Tibial nerve (tissue), 4 donors: ENCODE results near the gene COL28A1.

ENCODE experiments used
- EP300 ChIP-seq, 2 donors: sonication (generic); formaldehyde crosslinking; IDR thresholded peaks; one replicate each; pipeline ENCODE4 v1.6.1; 2017; ENCODE audit warnings: antibody characterized with exemption in 2 of 2, mild to moderate bottlenecking in 1 of 2
- POLR2A ChIP-seq, 2 donors: fragments of 450-650 bp; IDR thresholded peaks; one replicate each; pipeline ENCODE4 v1.6.1; 2017; ENCODE audit warnings: antibody characterized with exemption in 2 of 2, mild to moderate bottlenecking in 2 of 2, moderate library complexity in 2 of 2
- TF ChIP-seq, protein P1 (sequence below), 5 experiments: fragments of 200-600 bp in 3 of 5; fragments of 450-650 bp in 2 of 5; sonication (generic) in 3 of 5; IDR thresholded peaks; one replicate each; pipeline ENCODE4 v1.5.1; 2016 to 2019; ENCODE audit warnings: antibody characterized with exemption in 5 of 5, mild to moderate bottlenecking in 3 of 5, moderate library complexity in 2 of 5

DNA sequence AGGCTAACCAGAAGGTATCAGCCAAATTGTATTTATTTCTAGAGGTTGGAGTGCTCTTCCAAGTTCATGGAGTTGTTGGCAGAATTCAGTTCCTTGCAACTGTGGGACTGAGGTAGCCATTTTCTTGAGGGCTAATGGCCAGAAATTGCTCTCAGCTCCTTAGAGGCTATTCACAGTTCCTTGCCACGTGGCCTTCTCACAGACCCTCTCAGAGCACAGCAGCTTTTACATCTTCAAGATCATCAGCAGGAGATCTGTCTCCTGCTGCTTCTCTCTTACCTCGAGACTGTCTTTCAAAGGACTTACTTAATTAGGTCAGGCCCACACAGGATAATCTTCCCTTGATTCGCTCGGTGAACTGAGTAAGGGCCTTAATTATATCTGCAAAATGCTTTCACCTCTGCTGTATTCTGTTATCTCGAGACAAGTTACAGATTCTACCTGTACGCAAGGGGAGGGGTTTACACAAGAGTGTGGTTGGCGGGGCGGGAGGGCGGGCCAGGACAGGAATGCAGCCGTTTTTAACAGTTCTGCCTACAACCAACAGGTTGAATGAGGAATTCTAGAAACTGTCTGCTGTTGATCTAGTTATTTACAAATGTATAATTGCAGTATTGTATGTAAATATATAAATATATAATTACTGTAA lies 46.0 kb upstream of the COL28A1 start:
- TF ChIP-seq, protein P1, sequence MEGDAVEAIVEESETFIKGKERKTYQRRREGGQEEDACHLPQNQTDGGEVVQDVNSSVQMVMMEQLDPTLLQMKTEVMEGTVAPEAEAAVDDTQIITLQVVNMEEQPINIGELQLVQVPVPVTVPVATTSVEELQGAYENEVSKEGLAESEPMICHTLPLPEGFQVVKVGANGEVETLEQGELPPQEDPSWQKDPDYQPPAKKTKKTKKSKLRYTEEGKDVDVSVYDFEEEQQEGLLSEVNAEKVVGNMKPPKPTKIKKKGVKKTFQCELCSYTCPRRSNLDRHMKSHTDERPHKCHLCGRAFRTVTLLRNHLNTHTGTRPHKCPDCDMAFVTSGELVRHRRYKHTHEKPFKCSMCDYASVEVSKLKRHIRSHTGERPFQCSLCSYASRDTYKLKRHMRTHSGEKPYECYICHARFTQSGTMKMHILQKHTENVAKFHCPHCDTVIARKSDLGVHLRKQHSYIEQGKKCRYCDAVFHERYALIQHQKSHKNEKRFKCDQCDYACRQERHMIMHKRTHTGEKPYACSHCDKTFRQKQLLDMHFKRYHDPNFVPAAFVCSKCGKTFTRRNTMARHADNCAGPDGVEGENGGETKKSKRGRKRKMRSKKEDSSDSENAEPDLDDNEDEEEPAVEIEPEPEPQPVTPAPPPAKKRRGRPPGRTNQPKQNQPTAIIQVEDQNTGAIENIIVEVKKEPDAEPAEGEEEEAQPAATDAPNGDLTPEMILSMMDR (IDR thresholded peaks at IDR 0.05), result no peak
- TF ChIP-seq POLR2A (IDR thresholded peaks at IDR 0.05) (no peak), EP300 (IDR thresholded peaks at IDR 0.05) (no peak)
